Measurements from ENCODE around the gene FBXW11.

The FBXW11 gene

GRCh38 chr5:171872666-171873065 is 133.8 kb downstream of the FBXW11 start:
- H3K4me3 ChIP-seq (ENCODE audit: low read depth, low read length), result no peak overlapping the region
- DNase-seq (ENCODE audit: low read depth), result no peak
- no peak for TF ChIP-seq CTCF (IDR thresholded peaks at IDR 0.05; ENCODE audit: low read depth, low read length, missing control alignments)

DNA sequence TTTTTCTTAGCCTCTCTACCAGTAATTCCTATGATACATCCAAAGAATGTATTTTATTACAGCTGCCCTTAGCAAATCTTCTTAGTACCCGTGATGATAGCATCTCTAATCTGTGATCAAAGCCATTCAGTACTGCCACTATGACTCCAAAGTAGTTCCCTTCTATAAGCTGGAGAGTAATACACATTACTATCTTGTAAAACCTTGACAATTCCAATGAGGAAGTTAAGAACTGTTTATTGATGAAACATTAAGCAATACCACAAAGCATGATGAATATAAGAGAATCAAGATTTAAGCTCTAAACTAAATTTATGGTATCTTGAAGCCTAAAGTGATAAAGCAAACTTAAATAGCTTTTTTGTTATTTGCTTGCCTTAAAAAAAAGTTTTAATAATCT is 134.7 kb downstream of the FBXW11 start:
- no peak for TF ChIP-seq CTCF (IDR thresholded peaks at IDR 0.05; ENCODE audit: low read depth, low read length, missing control alignments)
- no peak for DNase-seq (ENCODE audit: low read depth)
- H3K4me3 ChIP-seq (ENCODE audit: low read depth, low read length), result no peak overlapping the region

GRCh38 chr5:171869956-171870355 is 136.5 kb downstream of the FBXW11 start:
- DNase-seq (ENCODE audit: low read depth), result no peak
- H3K4me3 ChIP-seq (ENCODE audit: low read depth, low read length), result no peak overlapping the region
- TF ChIP-seq CTCF (IDR thresholded peaks at IDR 0.05; ENCODE audit: low read depth, low read length, missing control alignments), result no peak

DNA sequence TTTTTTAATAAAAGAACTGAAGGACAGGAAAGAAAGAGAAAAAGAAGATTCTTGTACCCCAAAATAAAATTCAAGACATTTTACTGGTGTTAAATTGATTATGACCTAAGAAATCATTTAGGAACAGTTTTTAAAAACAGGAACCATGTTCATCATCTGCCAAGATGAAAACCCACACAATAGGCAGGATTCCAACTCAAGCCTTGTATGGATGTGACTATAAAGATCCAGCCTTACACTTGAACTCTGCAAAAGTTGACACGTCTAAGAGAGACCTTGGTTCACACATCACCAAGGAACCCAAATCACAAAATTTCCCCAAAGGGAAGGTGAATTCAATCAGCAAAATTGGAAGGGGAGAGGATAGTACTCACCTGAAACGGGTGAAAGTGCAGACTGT is 138.2 kb downstream of the FBXW11 start:
- TF ChIP-seq CTCF (IDR thresholded peaks at IDR 0.05; ENCODE audit: low read depth, low read length, missing control alignments), result no peak
- no peak overlapping the region for H3K4me3 ChIP-seq (ENCODE audit: low read depth, low read length)

GRCh38 chr5:171867786-171868185 is 138.7 kb downstream of the FBXW11 start:
- no peak overlapping the region for H3K4me3 ChIP-seq (ENCODE audit: low read depth, low read length)
- no peak for DNase-seq (ENCODE audit: low read depth)
- TF ChIP-seq CTCF (IDR thresholded peaks at IDR 0.05; ENCODE audit: low read depth, low read length, missing control alignments), result no peak

More for the DNA sequence above, 138.2 kb downstream of the FBXW11 start:
- no peak for DNase-seq (ENCODE audit: low read depth)

DNA sequence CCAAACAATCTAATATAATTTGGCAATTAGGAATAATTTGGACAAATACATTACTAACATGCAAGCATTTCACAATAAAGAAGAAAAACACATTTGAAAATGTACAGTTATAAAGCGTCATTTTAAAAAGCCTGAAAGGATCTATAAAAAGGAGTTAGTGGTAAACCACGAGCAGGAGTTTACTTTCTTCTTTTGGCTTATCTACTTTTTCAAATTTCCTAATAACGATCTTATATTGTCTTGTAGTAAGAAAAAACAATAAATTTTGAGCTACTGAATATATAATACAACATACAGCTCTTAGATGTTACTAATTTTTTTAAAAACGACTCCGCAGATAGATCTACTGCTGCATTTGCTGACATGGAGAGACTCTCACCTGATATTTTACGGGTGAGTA is 141.0 kb downstream of the FBXW11 start:
- DNase-seq (ENCODE audit: low read depth), result no peak
- TF ChIP-seq CTCF (IDR thresholded peaks at IDR 0.05; ENCODE audit: low read depth, low read length, missing control alignments), result no peak

DNA sequence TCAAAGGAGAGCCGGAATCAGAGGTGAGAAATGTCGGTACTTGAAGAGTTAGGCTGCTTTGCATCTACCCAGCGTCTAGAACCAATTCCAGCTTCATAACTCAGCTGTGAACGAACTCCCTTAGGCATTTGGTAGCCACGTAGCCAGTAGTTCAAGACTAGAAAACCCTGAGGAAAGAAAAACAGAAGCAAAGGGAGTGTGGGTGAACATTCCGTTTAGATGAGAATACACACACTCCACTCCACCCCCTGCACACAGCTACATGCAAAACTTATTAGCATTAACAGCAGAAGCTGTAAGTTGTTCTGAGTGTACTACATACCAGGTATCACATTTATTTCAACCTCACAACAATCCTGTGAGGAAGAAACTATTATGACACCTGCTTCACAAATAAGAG is 142.5 kb downstream of the FBXW11 start:
- H3K4me3 ChIP-seq (ENCODE audit: low read depth, low read length), result no peak overlapping the region
- DNase-seq (ENCODE audit: low read depth), result no peak
- TF ChIP-seq CTCF (IDR thresholded peaks at IDR 0.05; ENCODE audit: low read depth, low read length, missing control alignments), result no peak

More for the DNA sequence above, 141.0 kb downstream of the FBXW11 start:
- no peak overlapping the region for H3K4me3 ChIP-seq (ENCODE audit: low read depth, low read length)

Measured in GM12864 (cell line).